Neural cell (in vitro differentiated cells): ENCODE data around the gene ENPP7.

ENCODE experiments used
- EP300 ChIP-seq: fragments of 450-650 bp; conservative IDR thresholded peaks from 2 replicates; pipeline ENCODE4 v1.6.1; 2014; ENCODE audit warnings: antibody characterized with exemption, mild to moderate bottlenecking, moderate library complexity; ENCODE audit not compliant: poor library complexity, severe bottlenecking
- EZH2 ChIP-seq: fragments of 200-600, 300-800 bp; shearing (Covaris generic), sonication (generic); IDR thresholded peaks from 2 replicates; pipeline ENCODE4 v1.6.1; 2014; ENCODE audit warnings: antibody characterized with exemption, low read length, borderline replicate concordance, mild to moderate bottlenecking; ENCODE audit not compliant: insufficient read depth, poor library complexity, severe bottlenecking
- TF ChIP-seq, protein P1 (sequence below): fragments of 450-650 bp; IDR thresholded peaks from 2 replicates; pipeline ENCODE4 v1.5.1; 2014; ENCODE audit warnings: antibody characterized with exemption, mild to moderate bottlenecking, moderate library complexity; ENCODE audit not compliant: poor library complexity, severe bottlenecking

DNA sequence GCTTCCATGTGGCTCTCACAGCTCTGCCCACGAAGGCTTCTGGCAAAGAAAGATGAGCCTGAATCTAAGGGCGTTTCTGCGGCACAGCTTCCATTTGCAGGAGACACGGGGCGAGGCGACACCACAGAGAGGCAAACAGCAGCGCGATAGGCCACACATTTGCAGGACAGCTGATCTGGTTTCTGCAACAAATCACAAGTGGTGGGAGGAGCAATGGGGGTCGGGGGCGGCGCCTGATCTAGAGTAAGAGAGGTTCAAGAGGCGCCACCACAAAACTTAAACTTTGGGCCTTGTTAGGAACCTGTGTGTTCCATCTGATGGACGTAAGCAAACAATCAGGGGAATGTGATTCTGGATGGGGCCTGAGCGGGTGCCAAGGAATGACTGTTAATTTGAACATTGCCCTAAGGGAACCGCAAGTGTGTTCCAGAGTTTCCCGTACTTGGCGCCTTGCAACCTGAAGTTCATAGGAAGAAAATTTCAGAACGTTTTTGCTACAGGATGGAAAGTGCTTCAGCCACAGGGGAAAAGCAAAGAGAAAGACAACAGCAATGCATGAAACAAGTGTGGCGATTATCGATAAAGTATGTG, 18.9 kb upstream of the ENPP7 start:
- TF ChIP-seq, protein P1, sequence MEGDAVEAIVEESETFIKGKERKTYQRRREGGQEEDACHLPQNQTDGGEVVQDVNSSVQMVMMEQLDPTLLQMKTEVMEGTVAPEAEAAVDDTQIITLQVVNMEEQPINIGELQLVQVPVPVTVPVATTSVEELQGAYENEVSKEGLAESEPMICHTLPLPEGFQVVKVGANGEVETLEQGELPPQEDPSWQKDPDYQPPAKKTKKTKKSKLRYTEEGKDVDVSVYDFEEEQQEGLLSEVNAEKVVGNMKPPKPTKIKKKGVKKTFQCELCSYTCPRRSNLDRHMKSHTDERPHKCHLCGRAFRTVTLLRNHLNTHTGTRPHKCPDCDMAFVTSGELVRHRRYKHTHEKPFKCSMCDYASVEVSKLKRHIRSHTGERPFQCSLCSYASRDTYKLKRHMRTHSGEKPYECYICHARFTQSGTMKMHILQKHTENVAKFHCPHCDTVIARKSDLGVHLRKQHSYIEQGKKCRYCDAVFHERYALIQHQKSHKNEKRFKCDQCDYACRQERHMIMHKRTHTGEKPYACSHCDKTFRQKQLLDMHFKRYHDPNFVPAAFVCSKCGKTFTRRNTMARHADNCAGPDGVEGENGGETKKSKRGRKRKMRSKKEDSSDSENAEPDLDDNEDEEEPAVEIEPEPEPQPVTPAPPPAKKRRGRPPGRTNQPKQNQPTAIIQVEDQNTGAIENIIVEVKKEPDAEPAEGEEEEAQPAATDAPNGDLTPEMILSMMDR: no peak
- no peak for TF ChIP-seq EZH2
- TF ChIP-seq EP300: no peak
